Right renal pelvis (tissue), 4 donors: ENCODE results near the gene VGF. TPM values are rescaled to one million over a fixed set of nuclear protein-coding genes. Genes with fewer than 3 reads are reported as not detected.
"Not testable (repeated sequence)": the region's sequence is repeated elsewhere in the genome, so short reads cannot be mapped to it uniquely, and the experiment has no call there.

ENCODE experiments used
- DNase-seq, 4 donors: peaks; one replicate each; pipeline ENCODE4 v3.0.0-alpha.2; 2013; ENCODE audit warnings: low read depth in 4 of 4, low spot score in 3 of 4, missing footprints in 1 of 4
- polyA plus RNA-seq, 4 donors: library from polyadenylated mRNA; unstranded; fragments of 120-200 nt; gene quantifications; one replicate each; pipeline ENCODE4 v1.2.1, GENCODE V29; 2013; ENCODE audit not compliant: insufficient read length in 4 of 4

The VGF gene
- polyA plus RNA-seq, 4 donors: 0.09 to 0.29 (median 0.13) TPM

DNA sequence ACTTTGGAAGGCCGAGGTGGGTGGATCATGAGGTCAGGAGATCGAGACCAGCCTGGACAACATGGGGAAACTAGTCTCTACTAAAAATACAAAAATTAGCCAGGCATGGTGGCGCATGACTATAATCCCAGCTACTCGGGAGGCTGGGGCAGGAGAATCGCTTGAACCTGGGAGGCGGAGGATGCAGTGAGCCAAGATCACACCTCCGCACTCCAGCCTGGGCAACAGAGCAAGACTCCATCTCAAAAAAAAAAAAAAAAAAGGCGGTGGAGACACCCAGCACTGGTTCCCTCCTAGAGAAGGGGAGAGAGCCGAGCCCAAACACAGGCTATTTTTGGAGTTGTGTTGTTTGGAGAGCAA, 43.8 kb downstream of the VGF start:
- not testable (repeated sequence) for DNase-seq

DNA sequence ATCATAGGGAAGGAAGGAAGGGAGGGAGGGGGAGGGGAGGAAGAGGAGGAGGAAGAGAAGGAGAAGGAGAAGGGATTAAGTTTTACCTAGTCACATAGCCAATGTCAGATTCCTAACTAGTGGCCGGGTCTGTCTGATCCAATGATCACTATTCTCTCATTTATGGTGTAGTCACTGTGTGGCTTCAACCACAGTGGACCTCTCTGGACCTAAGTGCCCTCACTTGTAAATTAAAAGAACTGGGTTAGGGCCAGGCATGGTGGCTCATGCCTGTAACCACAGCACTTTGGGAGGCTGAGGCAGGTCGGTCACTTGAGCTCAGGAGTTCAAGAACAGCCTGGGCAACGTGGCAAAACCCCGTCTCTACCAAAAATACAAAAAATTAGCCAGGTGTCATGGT, 45.1 kb downstream of the VGF start:
- DNase-seq: no peak

DNA sequence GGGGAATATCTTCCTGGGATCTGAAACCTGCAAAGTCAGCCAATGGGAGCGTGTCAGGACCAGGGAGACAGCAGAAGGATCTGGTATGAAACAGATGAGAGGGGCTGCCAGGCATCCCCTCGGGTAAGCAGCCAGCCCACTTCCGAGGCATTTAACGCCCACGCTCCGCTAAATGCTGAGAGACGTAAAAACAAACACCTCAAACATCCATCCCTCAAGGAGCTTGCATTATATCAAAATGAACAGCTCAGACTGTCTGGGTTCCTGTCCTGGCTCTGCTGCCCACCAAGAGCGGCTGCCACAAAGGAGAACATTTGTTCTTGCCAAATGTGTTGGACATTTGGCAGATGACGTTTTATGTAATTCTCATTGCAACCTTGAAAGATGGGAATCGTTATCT, 45.5 kb downstream of the VGF start:
- no peak for DNase-seq

DNA sequence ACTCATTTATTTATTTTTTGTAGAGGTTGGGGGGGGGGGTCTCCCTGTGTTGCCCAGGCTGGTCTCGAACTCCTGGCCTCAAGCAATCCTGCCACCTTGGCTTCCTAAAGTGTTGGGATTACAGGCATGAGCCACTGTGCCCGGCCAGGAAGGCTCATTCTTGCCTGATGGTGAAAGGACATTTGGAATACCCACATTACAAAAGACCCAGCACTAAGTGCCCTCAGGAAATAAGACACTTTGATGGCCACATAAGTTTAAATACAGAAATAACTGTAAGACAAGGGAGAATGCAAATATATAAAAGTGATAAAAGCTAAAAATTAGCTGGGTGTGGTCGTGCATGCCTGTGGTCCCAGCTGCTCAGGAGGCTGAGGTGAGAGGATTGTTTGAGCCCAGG, 46.5 kb downstream of the VGF start:
- DNase-seq: no peak

DNA sequence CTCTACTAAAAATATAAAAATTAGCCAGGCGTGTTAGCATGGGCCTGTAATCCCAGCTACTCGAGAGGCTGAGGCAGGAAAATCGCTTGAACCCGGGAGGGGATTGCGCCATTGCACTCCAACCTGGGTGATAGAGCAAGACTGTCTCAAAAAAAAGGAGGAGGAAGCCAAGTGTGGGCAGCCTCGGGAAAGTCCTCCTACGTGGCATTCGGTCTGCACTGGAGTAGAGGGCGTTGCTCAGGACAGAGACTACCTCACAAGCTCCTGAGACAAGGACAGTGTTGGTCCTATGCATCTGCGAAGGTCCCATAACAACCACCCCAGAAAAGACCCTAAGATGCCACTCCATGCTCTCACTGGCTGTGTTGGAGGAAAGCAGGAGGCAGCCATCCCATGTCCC, 48.5 kb downstream of the VGF start:
- DNase-seq: no peak

DNA sequence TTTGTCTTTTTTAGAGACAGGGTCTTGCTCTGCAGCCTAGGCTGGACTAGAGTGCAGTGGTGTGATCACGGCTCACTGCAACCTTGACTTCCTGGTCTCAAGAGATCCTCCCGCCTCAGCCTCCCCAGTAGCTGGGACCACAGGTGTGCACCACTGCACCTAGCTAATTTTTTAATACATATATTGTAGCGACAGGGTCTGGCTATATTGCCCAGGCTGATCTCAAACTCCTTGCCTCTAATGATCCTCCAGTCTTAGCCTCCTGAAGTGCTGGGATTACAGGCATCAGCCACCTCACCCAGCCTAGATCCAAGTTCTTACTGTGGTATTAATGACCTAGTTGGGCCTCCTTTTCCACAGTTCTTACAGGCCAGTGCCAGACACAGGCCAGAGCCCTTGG, 50.2 kb downstream of the VGF start:
- DNase-seq: no peak

DNA sequence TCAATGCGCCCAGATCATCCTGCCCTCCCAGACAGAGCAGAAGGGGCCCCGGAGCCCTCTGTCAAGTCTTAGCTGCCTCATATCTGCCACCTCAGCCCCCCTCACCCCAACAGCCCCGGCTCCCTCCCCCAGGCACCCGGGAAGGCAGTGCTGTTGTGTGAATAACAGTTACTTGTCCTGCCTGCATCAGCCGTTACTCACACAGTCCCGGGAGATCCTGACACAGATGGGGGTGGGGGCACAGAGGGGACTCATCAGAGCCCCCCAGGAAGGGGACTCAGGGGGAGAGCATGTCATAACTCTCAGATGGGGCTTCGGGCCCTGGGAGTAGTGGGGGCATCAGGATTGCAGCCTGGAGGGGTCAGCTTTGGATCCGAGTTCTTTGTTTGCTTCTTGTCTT, 50.9 kb downstream of the VGF start:
- DNase-seq: no peak

DNA sequence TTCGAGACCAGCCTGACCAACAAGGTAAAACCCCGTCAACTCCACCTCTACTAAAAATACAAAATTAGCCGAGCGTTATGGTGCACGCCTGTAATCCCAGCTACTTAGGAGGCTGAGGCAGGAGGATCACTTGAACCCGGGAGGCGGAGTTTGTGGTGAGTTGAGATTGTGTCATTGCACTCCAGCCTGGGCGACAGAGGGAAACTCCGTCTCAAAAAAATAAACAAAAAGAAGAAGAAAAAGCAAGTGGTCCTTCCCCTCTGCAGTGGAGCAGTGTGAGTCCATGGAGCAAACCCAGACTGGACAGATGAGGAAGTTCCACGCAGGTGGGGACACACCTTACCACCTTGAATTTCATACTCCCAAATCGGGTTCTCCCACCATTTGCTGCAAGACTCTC, 51.5 kb downstream of the VGF start:
- DNase-seq: no peak

DNA sequence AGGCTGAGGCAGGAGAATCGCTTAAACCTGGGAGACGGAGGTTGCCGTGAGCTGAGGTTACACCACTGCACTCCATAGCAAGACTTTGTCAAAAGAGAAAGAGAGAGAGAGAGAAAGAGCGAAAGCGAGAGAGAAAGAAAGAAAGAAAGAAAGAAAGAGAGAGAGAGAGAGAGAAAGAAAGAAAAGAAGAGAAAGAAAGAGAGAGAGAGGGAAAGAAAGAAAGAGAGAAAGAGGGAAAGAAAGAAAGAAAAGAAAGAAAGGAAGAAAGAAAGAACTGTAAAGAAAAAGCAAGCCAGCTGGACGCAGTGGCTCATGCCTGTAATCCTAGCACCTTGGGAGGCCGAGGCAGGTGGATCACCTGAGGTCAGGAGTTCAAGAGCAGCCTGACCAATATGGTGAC, 52.2 kb downstream of the VGF start:
- not testable (repeated sequence) for DNase-seq

Other genes starting within 250 kb of the VGF start
- under 1 TPM; 0.24 to 0.69 (median 0.53) TPM for gene MUC3A, start 216.0 kb downstream of the VGF start, polyA plus RNA-seq
- gene MUC12, start 196.0 kb downstream of the VGF start, polyA plus RNA-seq: under 1 TPM in 2 of 4 donors, not detected in 2; 0.10 to 0.24 TPM
- under 1 TPM in 1 of 4 donors, not detected in 3; 0.13 TPM for gene MUC17, start 145.5 kb downstream of the VGF start, polyA plus RNA-seq
- gene TRIM56, start 80.1 kb downstream of the VGF start, polyA plus RNA-seq: 10 to 100 TPM; 15.6 to 19.0 (median 17.1) TPM
- 1 to 10 TPM in 3 of 4 donors, under 1 TPM in 1; 0.83 to 1.4 (median 1.2) TPM for gene SERPINE1, start 38.5 kb downstream of the VGF start, polyA plus RNA-seq
- gene AP1S1, start 11.1 kb downstream of the VGF start, polyA plus RNA-seq: 10 to 100 TPM; 72.9 to 79.6 (median 73.5) TPM
- under 1 TPM in 1 of 4 donors, not detected in 3; 0.13 TPM for gene NAT16, start 14.7 kb upstream of the VGF start, polyA plus RNA-seq
- gene MOGAT3, start 35.5 kb upstream of the VGF start, polyA plus RNA-seq: 1 to 10 TPM in 1 of 4 donors, under 1 TPM in 3; 0.53 to 1.1 (median 0.77) TPM
- gene PLOD3, start 52.0 kb upstream of the VGF start, polyA plus RNA-seq: 10 to 100 TPM; 42.1 to 50.0 (median 45.4) TPM
- 10 to 100 TPM; 56.5 to 84.1 (median 59.1) TPM for gene ZNHIT1, start 52.6 kb upstream of the VGF start, polyA plus RNA-seq
- 10 to 100 TPM in 2 of 4 donors, 1 to 10 TPM in 2; 9.7 to 11.9 (median 10.9) TPM for gene CLDN15, start 72.2 kb upstream of the VGF start, polyA plus RNA-seq
- gene FIS1, start 79.5 kb upstream of the VGF start, polyA plus RNA-seq: 100 to 1,000 TPM; 124 to 182 (median 131) TPM
- 10 to 100 TPM; 72.8 to 78.8 (median 75.2) TPM for gene IFT22, start 156.2 kb upstream of the VGF start, polyA plus RNA-seq
- 10 to 100 TPM; 24.7 to 32.5 (median 25.7) TPM for gene COL26A1, start 197.3 kb upstream of the VGF start, polyA plus RNA-seq